WTC11 (cell line): ENCODE measurements around the gene GPR15LG.

Source experiments
- CREB1 ChIP-seq: sonication (generic); formaldehyde crosslinking; IDR thresholded peaks from 2 replicates; pipeline ENCODE4 v1.8.0; 2023; ENCODE audit warnings: mild to moderate bottlenecking, missing genetic modification reagents
- CTCF ChIP-seq: fragments of 200-600 bp; IDR thresholded peaks from 2 replicates; pipeline ENCODE4 v1.8.0; 2022; ENCODE audit warnings: antibody characterized with exemption
- E2F4 ChIP-seq: sonication (generic); formaldehyde crosslinking; IDR thresholded peaks from 2 replicates; pipeline ENCODE4 v1.8.1; 2022; ENCODE audit warnings: low read depth, mild to moderate bottlenecking, moderate library complexity, missing genetic modification reagents, borderline replicate concordance
- JUN ChIP-seq: sonication (generic); formaldehyde crosslinking; IDR thresholded peaks from 2 replicates; pipeline ENCODE4 v1.8.0; 2023; ENCODE audit warnings: mild to moderate bottlenecking, missing genetic modification reagents
- MAX ChIP-seq: sonication (generic); formaldehyde crosslinking; IDR thresholded peaks from 2 replicates; pipeline ENCODE4 v1.8.0; 2022; ENCODE audit warnings: mild to moderate bottlenecking, missing genetic modification reagents
- NR2C2 ChIP-seq: sonication (generic); formaldehyde crosslinking; IDR thresholded peaks from 2 replicates; pipeline ENCODE4 v1.8.0; 2022; ENCODE audit warnings: mild to moderate bottlenecking, missing genetic modification reagents
- SP1 ChIP-seq: sonication (generic); formaldehyde crosslinking; conservative IDR thresholded peaks from 2 replicates; pipeline ENCODE4 v1.8.1; 2022; ENCODE audit warnings: missing genetic modification reagents
- TEAD4 ChIP-seq: sonication (generic); formaldehyde crosslinking; IDR thresholded peaks from 2 replicates; pipeline ENCODE4 v1.8.0; 2022; ENCODE audit warnings: mild to moderate bottlenecking, missing genetic modification reagents
- USF2 ChIP-seq: sonication (generic); formaldehyde crosslinking; IDR thresholded peaks from 2 replicates; pipeline ENCODE4 v1.8.1; 2023; ENCODE audit warnings: mild to moderate bottlenecking, missing genetic modification reagents, moderate library complexity
- ZNF219 ChIP-seq: sonication (generic); formaldehyde crosslinking; IDR thresholded peaks from 2 replicates; pipeline ENCODE4 v1.8.0; 2023; ENCODE audit warnings: missing genetic modification reagents, mild to moderate bottlenecking, borderline replicate concordance
- ZNF232 ChIP-seq: sonication (generic); formaldehyde crosslinking; IDR thresholded peaks from 2 replicates; pipeline ENCODE4 v1.8.0; 2022; ENCODE audit warnings: mild to moderate bottlenecking, missing genetic modification reagents
- ZNF263 ChIP-seq: sonication (generic); formaldehyde crosslinking; IDR thresholded peaks from 2 replicates; pipeline ENCODE4 v1.8.1; 2022; ENCODE audit warnings: low read depth, mild to moderate bottlenecking, moderate library complexity, missing genetic modification reagents
- ZNF512 ChIP-seq: sonication (generic); formaldehyde crosslinking; IDR thresholded peaks from 2 replicates; pipeline ENCODE4 v1.8.1; 2022; ENCODE audit warnings: missing genetic modification reagents, borderline replicate concordance
- ZNF671 ChIP-seq: fragments of 250-450 bp; sonication (Bioruptor Pico); IDR thresholded peaks from 2 replicates; pipeline ENCODE4 v1.8.0; 2021; ENCODE audit warnings: mild to moderate bottlenecking

GRCh38 chr10:84181631-84182030 is 8.0 kb downstream of the GPR15LG start:
- TF ChIP-seq ZNF219 (CRISPR knock-in tag) (no peak), CREB1 (no peak), JUN (no peak), CTCF (no peak), USF2 (no peak), TEAD4 (no peak), NR2C2 (CRISPR knock-in tag) (no peak), MAX (no peak), ZNF512 (CRISPR knock-in tag) (no peak), ZNF263 (no peak), E2F4 (CRISPR knock-in tag) (no peak), ZNF671 (CRISPR knock-in tag) (no peak), ZNF232 (CRISPR knock-in tag) (no peak), SP1 (CRISPR knock-in tag) (no peak)
